Endothelial cell (in vitro differentiated cells): Measurements from ENCODE around the gene RALA. TPM values are rescaled to one million over a fixed set of nuclear protein-coding genes. Genes with fewer than 3 reads are reported as not detected.

Source experiments
- DNase-seq: peaks from one replicate; pipeline ENCODE4 v3.0.0; 2021; ENCODE audit warnings: low spot score
- H3K27ac Mint-ChIP-seq: one replicate; pipeline ENCODE4 v1.8.0; 2021; ENCODE audit warnings: mixed read lengths, inconsistent platforms; ENCODE audit not compliant: unreplicated experiment
- H3K27me3 Mint-ChIP-seq: one replicate; pipeline ENCODE4 v1.8.0; 2021; ENCODE audit warnings: mild to moderate bottlenecking, moderate library complexity, mixed read lengths, inconsistent platforms; ENCODE audit not compliant: unreplicated experiment
- H3K36me3 Mint-ChIP-seq: one replicate; pipeline ENCODE4 v1.8.0; 2021; ENCODE audit warnings: mild to moderate bottlenecking, low read depth, mixed read lengths, inconsistent platforms; ENCODE audit not compliant: unreplicated experiment
- H3K4me1 Mint-ChIP-seq: one replicate; pipeline ENCODE4 v1.8.0; 2021; ENCODE audit warnings: mild to moderate bottlenecking, mixed read lengths, inconsistent platforms; ENCODE audit not compliant: unreplicated experiment
- H3K4me3 Mint-ChIP-seq: one replicate; pipeline ENCODE4 v1.8.0; 2021; ENCODE audit warnings: mild to moderate bottlenecking, mixed read lengths, inconsistent platforms; ENCODE audit not compliant: unreplicated experiment
- H3K9me3 Mint-ChIP-seq: one replicate; pipeline ENCODE4 v1.8.0; 2021; ENCODE audit warnings: mixed read lengths, inconsistent platforms; ENCODE audit not compliant: unreplicated experiment
- CTCF ChIP-seq: fragments of 200-600 bp; sonication (generic); IDR thresholded peaks from one replicate; pipeline ENCODE4 v1.5.0; 2021; ENCODE audit warnings: antibody characterized with exemption; ENCODE audit not compliant: unreplicated experiment
- total RNA-seq: library from RNA; stranded (reverse); fragmentation: NEBNext Ultra II Directional; extraction: Animal tissue kit (Norgen Biotek cat#: 25700); gene quantifications from one replicate; pipeline ENCODE4 v1.2.1, GENCODE V29; 2021; ENCODE audit not compliant: unreplicated experiment

RALA gene
- total RNA-seq, 1 donor from 2014 or later = 202 TPM

DNA sequence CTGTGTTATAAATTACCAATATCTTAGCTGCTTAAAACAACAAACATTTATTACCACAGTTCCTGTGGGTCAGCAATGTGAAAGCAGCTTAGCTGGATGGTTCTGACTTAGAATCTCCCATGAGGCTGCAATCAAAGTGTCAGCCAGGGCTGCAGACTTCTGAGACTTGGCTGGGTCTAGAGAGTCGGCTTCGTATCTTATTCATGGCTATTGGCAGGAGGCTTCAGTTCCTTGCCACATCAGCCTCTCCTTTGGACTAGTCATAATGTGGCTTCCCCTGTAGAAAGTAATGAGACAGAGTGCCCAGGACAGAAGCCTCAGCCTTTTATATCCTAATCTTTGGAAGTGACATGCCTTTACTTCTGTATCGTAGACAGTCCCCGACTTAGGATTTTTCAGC lies 27.3 kb downstream of the RALA start:
- no peak for TF ChIP-seq CTCF
- DNase-seq = no peak
- Mint-ChIP-seq H3K9me3 (no peaks in the 10 kb centered on the region), H3K36me3 (peaks cover 10% of the 10 kb centered on the region), H3K27ac (no peak overlapping the region), H3K27me3 (peaks cover 1% of the 10 kb centered on the region), H3K4me1 (peaks cover 37% of the 10 kb centered on the region), H3K4me3 (no peak overlapping the region)

DNA sequence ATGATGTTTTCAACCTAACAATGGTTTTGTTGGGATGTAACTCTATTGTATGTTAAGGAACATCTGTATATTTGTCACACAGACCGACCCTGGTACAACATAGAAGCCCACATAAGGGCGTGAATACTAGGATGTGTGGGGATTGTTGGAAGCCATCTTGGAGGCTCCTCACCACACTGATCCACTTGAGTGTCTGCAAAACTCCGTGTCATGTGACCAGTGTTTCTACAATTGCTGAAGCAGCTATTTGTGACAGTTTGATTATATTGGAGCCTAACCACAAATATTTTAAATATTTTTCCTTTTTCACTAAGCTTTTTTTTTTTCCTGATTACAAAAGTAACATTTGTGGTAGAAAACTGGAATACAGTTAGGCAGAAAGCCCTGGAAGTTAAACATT lies 27.9 kb downstream of the RALA start:
- Mint-ChIP-seq H3K27ac (no peak overlapping the region), H3K9me3 (no peaks in the 10 kb centered on the region), H3K27me3 (peaks cover 1% of the 10 kb centered on the region), H3K36me3 (peaks cover 15% of the 10 kb centered on the region), H3K4me1 (peaks cover 34% of the 10 kb centered on the region), H3K4me3 (no peak overlapping the region)
- TF ChIP-seq CTCF = no peak
- DNase-seq = no peak

DNA sequence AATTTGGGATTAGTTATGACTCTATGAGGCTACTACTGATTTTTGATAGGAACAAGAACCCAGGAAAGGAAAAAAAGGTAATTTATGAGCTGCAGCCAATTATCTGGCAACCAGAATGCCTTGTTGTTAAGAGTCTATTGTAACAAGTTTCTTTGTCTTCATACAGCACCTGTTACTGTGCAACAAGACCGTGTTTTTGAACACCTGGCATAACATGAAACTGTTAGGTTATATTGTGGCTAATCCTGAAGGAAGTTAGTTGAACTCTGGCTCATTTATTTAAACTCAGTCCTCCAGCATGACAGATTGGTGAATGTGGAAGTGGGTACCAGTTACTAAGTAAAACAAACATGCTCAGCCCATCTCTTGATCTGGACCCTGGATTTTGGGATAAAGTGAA lies 33.0 kb downstream of the RALA start:
- H3K4me1 Mint-ChIP-seq = peaks cover 8% of the 10 kb centered on the region

GRCh38 chr7:39659356-39660013 lies 36.1 kb downstream of the RALA start:
- peaks cover 8% of the 10 kb centered on the region for H3K27me3 Mint-ChIP-seq
- peaks cover 27% of the 10 kb centered on the region for H3K4me1 Mint-ChIP-seq
- no peak overlapping the region for H3K4me3 Mint-ChIP-seq
- DNase-seq = no peak
- H3K9me3 Mint-ChIP-seq = peaks cover 6% of the 10 kb centered on the region
- TF ChIP-seq CTCF = no peak
- H3K36me3 Mint-ChIP-seq = peaks cover 63% of the 10 kb centered on the region
- no peak overlapping the region for H3K27ac Mint-ChIP-seq

More for the DNA sequence above, 33.0 kb downstream of the RALA start:
- peaks cover 3% of the 10 kb centered on the region for H3K27me3 Mint-ChIP-seq
- peaks cover 41% of the 10 kb centered on the region for H3K36me3 Mint-ChIP-seq
- no peak for DNase-seq
- H3K9me3 Mint-ChIP-seq = no peaks in the 10 kb centered on the region
- H3K4me3 Mint-ChIP-seq = no peak overlapping the region
- TF ChIP-seq CTCF = no peak
- H3K27ac Mint-ChIP-seq = peak overlapping the region; percentile 24

GRCh38 chr7:39661960-39662359 lies 38.6 kb downstream of the RALA start:
- Mint-ChIP-seq H3K9me3 (peaks cover 6% of the 10 kb centered on the region), H3K27me3 (peaks cover 8% of the 10 kb centered on the region), H3K27ac (peak overlapping the region; percentile 67), H3K4me1 (peaks cover 37% of the 10 kb centered on the region), H3K36me3 (peaks cover 62% of the 10 kb centered on the region), H3K4me3 (peak overlapping the region; percentile 69)
- DNase-seq = no peak
- TF ChIP-seq CTCF = no peak
